Stimulated activated CD4-positive, alpha-beta T cell treated with anti-CD3 and anti-CD28 coated beads, Interleukin-1b, Interleukin-23, amount 100 ng/mL, for 24 hours (primary cell): ENCODE data around the gene NFAT5.

Experiments
- DNase-seq, 4 experiments: peaks; one replicate each; pipeline ENCODE4 v3.0.0-alpha.2; 2020; ENCODE audit warnings: low read depth in 4 of 4, low spot score in 1 of 4

The NFAT5 gene

GRCh38 chr16:69701452-69701851, 135.7 kb downstream of the NFAT5 start:
- DNase-seq, result no peak

GRCh38 chr16:69701866-69702265, 136.1 kb downstream of the NFAT5 start:
- no peak for DNase-seq

- no peak for DNase-seq
Measured at GRCh38 chr16:69703638-69704037, 137.9 kb downstream of the NFAT5 start.

GRCh38 chr16:69706256-69706974, 140.6 kb downstream of the NFAT5 start:
- DNase-seq, result no peak

GRCh38 chr16:69706975-69707340, 141.2 kb downstream of the NFAT5 start:
- DNase-seq, result no peak

GRCh38 chr16:69707920-69708683, 142.3 kb downstream of the NFAT5 start:
- DNase-seq, result no peak

- DNase-seq, result no peak
Measured at GRCh38 chr16:69709456-69710084, 143.8 kb downstream of the NFAT5 start.

- no peak for DNase-seq
Measured at GRCh38 chr16:69711115-69711740, 145.5 kb downstream of the NFAT5 start.

- DNase-seq, result no peak
Measured at GRCh38 chr16:69712277-69712676, 146.5 kb downstream of the NFAT5 start.

- DNase-seq, result no peak
Measured at GRCh38 chr16:69712914-69713581, 147.3 kb downstream of the NFAT5 start.

GRCh38 chr16:69717066-69717465, 151.3 kb downstream of the NFAT5 start:
- no peak for DNase-seq

GRCh38 chr16:69718111-69718764, 152.5 kb downstream of the NFAT5 start:
- DNase-seq, result no peak

GRCh38 chr16:69720822-69721430, 155.2 kb downstream of the NFAT5 start:
- no peak for DNase-seq

- DNase-seq, result no peak
Measured at GRCh38 chr16:69721441-69721957, 155.7 kb downstream of the NFAT5 start.

GRCh38 chr16:69724414-69724873, 158.7 kb downstream of the NFAT5 start:
- no peak for DNase-seq

- no peak for DNase-seq
Measured at GRCh38 chr16:69724981-69725479, 159.3 kb downstream of the NFAT5 start.

- no peak for DNase-seq
Measured at GRCh38 chr16:69725480-69726312, 159.9 kb downstream of the NFAT5 start.

- DNase-seq, result peak; percentile 73 to 88 (median 78)
Measured at GRCh38 chr16:69726313-69727060, 160.7 kb downstream of the NFAT5 start, which contains the start of gene NQO1. Gene NQO1 (minus strand): TSS chr16:69726560. CDS start chr16:69726439, 121 bp downstream.
